DMS 273 treated with DMSO at 0.1 percent for 48 hours (cell line): ENCODE data around the gene RHD.
"Not testable (repeated sequence)": the region's sequence is repeated elsewhere in the genome, so short reads cannot be mapped to it uniquely, and the experiment has no call there.

Experiments
- DNase-seq: peaks from one replicate; lab custom pipeline; 2025; lab: John Stamatoyannopoulos, UW

Gene RHD

DNA sequence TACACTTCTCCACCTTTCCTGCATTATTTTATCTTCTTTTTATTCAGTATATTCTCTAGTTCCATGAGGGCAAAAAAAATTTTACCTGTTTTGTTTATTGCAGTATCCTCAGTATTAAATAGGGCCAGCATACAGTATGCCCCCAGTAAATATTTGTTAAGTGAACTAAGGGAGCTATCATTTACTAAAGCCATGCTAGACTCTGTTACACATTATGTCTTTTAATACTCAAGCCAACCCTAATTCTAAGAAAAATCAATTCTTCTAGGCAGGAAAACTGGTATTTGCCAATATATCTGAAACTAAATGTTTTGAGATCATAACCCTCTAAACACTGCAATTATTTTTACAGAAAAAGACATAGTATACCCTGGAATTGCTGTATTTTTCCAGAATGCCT is 84.1 kb downstream of the RHD start:
- no peak for DNase-seq

DNA sequence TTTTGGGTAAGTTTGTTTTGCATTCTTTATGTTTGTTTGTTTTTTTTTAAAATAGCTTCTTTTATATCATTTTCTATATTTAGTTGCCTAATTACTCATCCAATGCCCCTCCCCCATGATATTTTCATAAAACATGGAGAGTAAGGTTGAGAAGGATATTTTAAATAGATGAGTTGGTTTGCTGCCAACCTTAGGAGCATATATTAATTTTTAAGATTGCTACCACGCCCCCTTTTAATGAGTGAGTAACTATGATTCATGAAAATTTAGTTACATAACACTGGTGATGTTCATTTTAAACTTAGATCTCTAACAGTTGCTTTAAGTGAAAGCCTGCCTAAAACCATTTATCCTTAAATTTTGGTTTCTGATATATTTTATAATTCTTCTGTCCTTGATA is 84.5 kb downstream of the RHD start:
- DNase-seq: no peak

DNA sequence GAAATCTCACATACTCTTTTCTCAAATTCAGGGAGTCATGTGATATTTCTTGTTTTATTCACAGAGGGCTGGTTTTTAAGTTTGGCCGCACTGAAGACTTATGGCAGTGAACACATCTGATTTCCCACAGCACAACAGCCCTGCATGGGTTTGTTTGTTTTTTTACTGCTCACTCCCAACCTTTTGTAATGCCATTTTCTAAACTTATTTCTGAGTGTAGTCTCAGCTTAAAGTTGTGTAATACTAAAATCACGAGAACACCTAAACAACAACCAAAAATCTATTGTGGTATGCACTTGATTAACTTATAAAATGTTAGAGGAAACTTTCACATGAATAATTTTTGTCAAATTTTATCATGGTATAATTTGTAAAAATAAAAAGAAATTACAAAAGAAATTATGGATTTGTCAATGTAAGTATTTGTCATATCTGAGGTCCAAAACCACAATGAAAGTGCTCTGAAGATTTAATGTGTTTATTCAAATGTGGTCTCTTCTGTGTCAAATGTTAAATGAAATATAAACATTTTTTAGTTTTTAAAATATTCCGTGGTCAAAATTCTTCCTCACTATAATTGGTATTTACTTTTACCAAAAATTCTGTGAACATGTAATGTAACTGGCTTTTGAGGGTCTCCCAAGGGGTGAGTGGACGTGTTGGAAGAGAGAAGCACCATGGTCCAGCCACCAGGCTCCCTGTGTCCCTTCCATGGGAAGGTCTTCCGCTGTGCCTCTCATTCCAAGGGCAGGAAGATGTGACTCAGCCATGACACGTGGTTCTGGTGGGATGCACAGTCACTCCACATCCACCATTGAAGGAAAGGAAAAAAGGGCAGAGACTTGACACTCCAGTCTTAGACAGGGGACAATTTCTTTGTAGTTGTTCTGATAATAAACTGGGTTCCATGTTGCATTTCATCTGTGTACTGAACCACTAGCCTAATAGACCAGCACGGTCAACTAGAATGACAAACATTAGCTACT is 88.6 kb downstream of the RHD start:
- no peak for DNase-seq

DNA sequence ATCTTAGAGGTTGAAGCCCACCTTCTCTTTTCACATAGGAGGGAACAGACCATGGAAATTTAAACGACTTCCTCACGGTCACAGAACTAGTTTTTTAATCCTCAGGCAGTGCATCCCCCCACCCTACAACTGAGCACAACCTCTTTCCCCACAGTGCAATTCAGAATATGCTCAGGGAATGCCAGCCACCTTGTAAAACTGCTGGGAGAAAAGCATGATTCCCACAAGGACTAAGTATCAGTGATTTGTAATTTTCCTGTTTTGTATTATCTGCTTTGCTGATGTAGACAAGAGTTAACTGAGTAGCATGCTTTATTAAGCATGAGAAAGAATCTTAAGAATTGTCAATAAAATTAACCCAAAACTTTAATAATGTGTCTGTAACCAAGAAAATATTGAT is 89.6 kb downstream of the RHD start:
- DNase-seq: no peak

DNA sequence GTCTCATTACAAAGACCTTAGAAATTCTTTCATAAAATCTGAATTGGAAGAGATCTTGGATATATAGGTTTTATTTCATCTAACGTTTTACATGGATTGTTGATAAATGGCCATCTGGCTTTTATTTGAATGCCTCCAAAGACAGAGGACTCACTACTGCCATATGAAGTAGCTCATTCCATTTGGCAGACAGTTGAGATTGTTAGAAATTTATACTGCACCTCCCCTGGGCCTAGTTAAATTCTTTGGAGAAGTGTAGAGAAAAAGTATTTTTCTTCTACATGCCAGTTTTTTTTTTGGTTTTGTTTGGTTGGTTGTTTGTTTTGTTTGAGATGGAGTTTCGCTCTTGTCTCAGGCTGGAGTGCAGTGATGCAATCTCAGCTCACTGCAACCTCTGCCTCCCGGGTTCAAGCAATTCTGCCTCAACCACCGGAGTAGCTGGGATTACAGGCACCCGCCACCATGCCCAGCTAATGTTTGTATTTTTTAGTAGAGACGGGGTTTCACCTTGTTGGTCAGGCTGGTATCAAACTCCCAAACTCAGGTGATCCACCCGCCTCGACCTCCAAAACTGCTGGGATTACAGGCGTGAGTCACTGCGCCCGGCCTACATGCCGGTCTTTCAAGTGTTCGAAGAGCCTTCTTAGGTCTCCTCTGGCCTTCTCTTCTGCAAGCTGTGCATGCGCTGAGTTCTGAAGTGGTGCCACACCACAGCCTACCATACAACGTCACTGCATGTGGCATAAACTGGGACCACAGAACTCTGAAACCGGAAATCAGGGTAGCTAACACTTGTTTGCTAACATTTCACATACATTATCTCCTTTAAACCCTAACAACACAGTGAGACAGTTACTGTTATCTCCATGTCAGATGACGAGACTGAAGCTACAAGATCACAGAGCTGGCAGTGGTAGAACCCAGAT is 90.6 kb downstream of the RHD start:
- not testable (repeated sequence) for DNase-seq

DNA sequence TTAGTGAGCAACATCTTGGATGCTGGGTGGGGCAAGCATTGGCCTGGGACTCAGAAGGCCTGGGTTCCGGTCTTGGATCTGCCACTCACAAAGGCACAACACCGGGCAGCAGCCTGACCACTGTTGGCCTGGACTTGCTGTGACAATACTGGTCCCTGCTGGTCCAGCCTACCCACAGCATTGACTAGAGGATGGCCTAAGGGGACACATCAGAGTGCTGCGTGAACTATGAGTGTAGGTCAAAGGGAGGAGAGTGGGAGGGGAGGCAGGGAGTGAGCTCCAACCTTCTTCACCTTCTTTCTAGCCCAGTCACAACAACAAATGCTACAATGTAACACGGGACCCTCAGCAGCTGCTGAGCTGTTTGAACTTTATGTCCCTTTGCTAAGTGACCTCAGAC is 96.9 kb downstream of the RHD start:
- no peak for DNase-seq

DNA sequence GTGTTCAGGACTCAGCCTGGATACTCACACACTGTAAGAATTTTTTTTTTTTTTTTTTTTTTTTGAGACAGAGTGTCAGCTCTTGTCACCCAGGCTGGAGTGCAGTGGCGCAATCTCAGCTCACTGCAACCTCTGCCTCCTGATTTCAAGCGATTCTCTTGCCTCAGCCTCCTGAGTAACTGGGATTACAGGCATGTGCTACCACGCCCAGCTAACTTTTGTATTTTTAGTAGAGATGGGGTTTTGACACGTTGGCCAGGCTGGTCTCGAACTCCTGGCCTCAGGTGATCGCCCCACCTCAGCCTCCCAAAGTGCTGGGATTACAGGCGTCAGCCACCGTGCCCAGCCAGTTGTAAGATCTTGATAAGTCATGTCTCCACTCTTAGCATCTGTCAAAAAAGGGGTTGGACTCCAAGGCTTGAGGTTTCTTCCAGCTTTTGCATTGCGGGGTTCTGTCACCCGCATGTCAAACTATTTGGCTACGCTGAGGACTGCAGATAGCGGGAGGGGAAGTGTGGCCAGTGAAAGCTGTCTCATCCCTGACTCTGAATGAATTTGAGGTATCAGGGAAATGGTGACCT is 97.5 kb downstream of the RHD start:
- not testable (repeated sequence) for DNase-seq

DNA sequence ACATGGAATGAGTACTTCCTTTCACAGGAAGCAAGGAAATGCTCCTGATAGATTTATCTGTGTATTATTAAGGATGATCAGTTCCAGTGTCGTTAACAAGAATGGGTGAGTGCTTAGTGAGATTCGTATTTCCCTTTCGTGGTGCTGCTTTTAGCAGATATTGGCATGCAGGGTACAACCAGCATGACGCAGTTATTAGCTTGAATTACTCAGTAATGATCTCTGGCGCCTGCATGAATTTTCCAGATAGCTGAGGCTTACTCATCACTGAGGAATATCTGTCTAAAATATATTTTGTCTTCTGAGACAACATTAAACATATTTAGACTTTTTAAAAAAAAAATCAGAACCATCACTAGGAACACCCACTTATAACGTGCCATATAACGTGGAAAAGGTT is 99.4 kb downstream of the RHD start:
- DNase-seq: not testable (repeated sequence)

DNA sequence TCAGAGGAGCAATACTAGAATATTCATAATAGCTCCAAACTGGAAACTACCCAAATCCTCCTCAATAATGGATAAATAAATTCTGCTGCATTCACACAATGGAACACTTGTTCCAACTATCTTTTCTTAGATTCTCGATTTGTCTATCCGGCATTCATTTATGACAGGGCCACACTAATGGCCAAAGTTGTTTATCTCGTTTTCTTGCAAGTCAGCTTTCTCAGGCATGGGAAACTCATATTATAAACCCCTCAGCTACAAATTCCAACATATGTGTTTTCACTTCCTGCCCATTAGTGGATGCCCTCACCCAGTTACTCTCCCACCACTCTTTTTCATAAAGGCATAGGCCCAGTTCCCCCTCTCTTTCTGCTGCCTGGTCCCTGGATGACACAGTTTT is 106.1 kb downstream of the RHD start:
- DNase-seq: not testable (repeated sequence)
